CD4-positive, alpha-beta T cell (primary cell): ENCODE results near the gene RNF44. TPM values are rescaled to one million over a fixed set of nuclear protein-coding genes. Genes with fewer than 3 reads are reported as not detected.

ENCODE experiments used
- ATAC-seq: fragments of 200-7000 bp; cut with Tn5 transposase; one replicate; pipeline ENCODE4 v1.10.0; 2022; ENCODE audit warnings: mild to moderate bottlenecking; ENCODE audit not compliant: poor library complexity
- CTCF ChIA-PET: fragments of 350-600 bp; sonication (Branson Sonifier 250); formaldehyde crosslinking; loops from one replicate; lab custom pipeline; 2021; ENCODE audit warnings: antibody characterized with exemption, inconsistent platforms; lab: Charles Lee
- POLR2A ChIA-PET: fragments of 350-600 bp; sonication (Branson Sonifier 250); formaldehyde crosslinking; loops from one replicate; lab custom pipeline; 2021; ENCODE audit warnings: antibody characterized with exemption, inconsistent platforms; lab: Charles Lee
- DNase-seq, 14 experiments: peaks; one replicate each; pipeline ENCODE4 v3.0.0-alpha.2; 2013 to 2020; ENCODE audit warnings: mixed read lengths in 2 of 14
- H3K27ac ChIP-seq, 2 donors: one replicate each; pipeline versions ENCODE4 v1.5.1 to v1.7.0; 2013; ENCODE audit warnings: low read length in 2 of 2, low read depth in 1 of 2, mild to moderate bottlenecking in 1 of 2
- H3K27me3 ChIP-seq, 2 experiments: 1 replicate in 1 of 2; 2 replicates in 1 of 2; pipeline versions ENCODE4 v1.6.1 to v1.7.0; 2013; ENCODE audit warnings: low read length in 2 of 2, control low read depth in 1 of 2, mild to moderate bottlenecking in 1 of 2, moderate library complexity in 1 of 2; ENCODE audit not compliant: insufficient read depth in 2 of 2, control insufficient read depth in 1 of 2
- H3K36me3 ChIP-seq: one replicate; pipeline ENCODE4 v1.6.1; 2013; ENCODE audit warnings: low read length, control low read depth; ENCODE audit not compliant: insufficient read depth
- H3K4me1 ChIP-seq: one replicate; pipeline ENCODE4 v1.6.1; 2013; ENCODE audit warnings: low read length, control low read depth; ENCODE audit not compliant: insufficient read depth
- H3K4me3 ChIP-seq: one replicate; pipeline ENCODE4 v1.5.1; 2013; ENCODE audit warnings: mild to moderate bottlenecking, low read length, moderate library complexity
- H3K9me3 ChIP-seq, 2 experiments: 1 replicate in 1 of 2; 2 replicates in 1 of 2; pipeline versions ENCODE4 v1.6.1 to v1.7.0; 2013; ENCODE audit warnings: low read length in 2 of 2, mild to moderate bottlenecking in 2 of 2, control low read depth in 1 of 2, moderate library complexity in 1 of 2; ENCODE audit not compliant: control insufficient read depth in 1 of 2, insufficient read depth in 1 of 2
- H3K27ac Mint-ChIP-seq: one replicate; pipeline ENCODE4 v1.8.0; 2020; ENCODE audit warnings: mixed read lengths
- H3K27me3 Mint-ChIP-seq: one replicate; pipeline ENCODE4 v1.8.0; 2021; ENCODE audit warnings: mixed read lengths
- H3K36me3 Mint-ChIP-seq: one replicate; pipeline ENCODE4 v1.8.0; 2021; ENCODE audit warnings: low read depth, mixed read lengths
- H3K4me1 Mint-ChIP-seq: one replicate; pipeline ENCODE4 v1.8.0; 2021; ENCODE audit warnings: low read depth, mixed read lengths
- H3K4me3 Mint-ChIP-seq: one replicate; pipeline ENCODE4 v1.8.0; 2020; ENCODE audit warnings: mild to moderate bottlenecking, mixed read lengths
- H3K9me3 Mint-ChIP-seq: one replicate; pipeline ENCODE4 v1.8.0; 2020; ENCODE audit warnings: mixed read lengths
- CTCF ChIP-seq: fragments of 200-600 bp; IDR thresholded peaks from one replicate; pipeline ENCODE4 v1.8.0; 2022; ENCODE audit warnings: antibody characterized with exemption, mild to moderate bottlenecking
- intact Hi-C, 2 experiments: fragments of 100-400 bp; cut with DNase I in 1 of 2; cut with micrococcal nuclease in 1 of 2; formaldehyde crosslinking; loops; one replicate each; pipeline versions ENCODE4 v1.15.1 to v1.9.0; 2023 to 2025; cut with DNase I, micrococcal nuclease
- total RNA-seq, 174 experiments: library from RNA in 2 of 174; stranded (reverse) in 2 of 174; gene quantifications; one replicate each; pipeline ENCODE4 v1.2.3 and lab custom pipeline; 2021 to 2026

The RNF44 gene
- total RNA-seq, 2 experiments from 2014 or later = 208 to 217 TPM

DNA sequence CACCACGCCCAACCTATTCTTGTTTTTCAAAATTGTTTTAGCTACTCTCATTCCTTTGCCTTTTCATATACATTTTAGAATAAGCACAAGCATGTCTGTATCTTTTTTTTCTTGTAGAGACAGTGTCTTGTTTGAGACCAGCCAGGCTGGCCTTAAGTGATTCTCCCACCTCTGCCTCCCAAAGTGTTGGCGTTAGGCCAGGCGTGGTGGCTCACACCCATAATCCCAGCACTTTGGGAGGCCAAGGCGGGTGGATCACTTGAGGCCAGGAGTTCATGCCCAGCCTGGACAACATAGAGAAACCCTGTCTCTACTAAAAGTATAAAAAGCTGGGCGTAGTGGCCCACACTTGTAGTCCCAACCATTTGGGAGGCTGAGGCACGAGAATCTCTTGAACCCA lies 13.1 kb downstream of the RNF44 start:
- H3K4me1 Mint-ChIP-seq = peaks cover 41% of the 10 kb centered on the region

GRCh38 chr5:176521699-176522263 lies 15.4 kb downstream of the RNF44 start:
- Mint-ChIP-seq H3K9me3 (no peaks in the 10 kb centered on the region), H3K4me1 (peaks cover 38% of the 10 kb centered on the region), H3K4me3 (no peak overlapping the region), H3K27ac (no peak overlapping the region), H3K27me3 (no peaks in the 10 kb centered on the region), H3K36me3 (peaks cover 10% of the 10 kb centered on the region)
- DNase-seq (no peak), ATAC-seq (no peak)
- no peaks in the 10 kb centered on the region for H3K27me3 ChIP-seq
- POLR2A ChIA-PET = interaction anchor here (1.2 to 1.9 kb wide), 3 partner anchors 9 to 36 kb away, joined by 3 to 6 read pairs (median 3); no protein-coding TSS in a partner anchor
- no peak for TF ChIP-seq CTCF
- peaks cover 2% of the 10 kb centered on the region for H3K36me3 ChIP-seq
- H3K4me1 ChIP-seq = peaks cover 4% of the 10 kb centered on the region
- intact Hi-C loops = no loop called here
- H3K9me3 ChIP-seq = no peaks in the 10 kb centered on the region
- CTCF ChIA-PET = interaction anchor here (0.7 kb wide), 1 partner anchor 105 kb away, joined by 3 read pairs; no protein-coding TSS in a partner anchor
- H3K4me3 ChIP-seq = no peak overlapping the region
- no peak overlapping the region for H3K27ac ChIP-seq

More for the DNA sequence above, 13.1 kb downstream of the RNF44 start:
- intact Hi-C loops = no loop called here
- Mint-ChIP-seq H3K27ac (no peak overlapping the region), H3K27me3 (no peaks in the 10 kb centered on the region), H3K4me3 (no peak overlapping the region), H3K36me3 (peaks cover 31% of the 10 kb centered on the region), H3K9me3 (no peaks in the 10 kb centered on the region)
- peaks cover 11% of the 10 kb centered on the region for H3K4me1 ChIP-seq
- no peak overlapping the region for H3K4me3 ChIP-seq
- H3K27me3 ChIP-seq = no peaks in the 10 kb centered on the region
- no peak overlapping the region for H3K27ac ChIP-seq
- H3K36me3 ChIP-seq = peaks cover 25% of the 10 kb centered on the region
- CTCF ChIA-PET = no interaction called here
- ATAC-seq (no peak), DNase-seq (no peak)
- POLR2A ChIA-PET = interaction anchor here (1.4 to 6.9 kb wide), 4 partner anchors 9 to 18 kb away, joined by 4 to 78 read pairs (median 10); partner anchors contain the start of gene RNF44
- no peak for TF ChIP-seq CTCF
- no peaks in the 10 kb centered on the region for H3K9me3 ChIP-seq

- Mint-ChIP-seq H3K4me1 (peaks cover 36% of the 10 kb centered on the region), H3K4me3 (no peak overlapping the region), H3K9me3 (no peaks in the 10 kb centered on the region), H3K27ac (no peak overlapping the region), H3K27me3 (no peaks in the 10 kb centered on the region), H3K36me3 (peaks cover 7% of the 10 kb centered on the region)
- ATAC-seq = no peak
- no peaks in the 10 kb centered on the region for H3K9me3 ChIP-seq
- H3K4me1 ChIP-seq = peaks cover 4% of the 10 kb centered on the region
- no peak overlapping the region for H3K27ac ChIP-seq
- no peaks in the 10 kb centered on the region for H3K36me3 ChIP-seq
- POLR2A ChIA-PET = interaction anchor here (1.3 kb wide), 1 partner anchor 9 kb away, joined by 3 read pairs; no protein-coding TSS in a partner anchor
- intact Hi-C loops = no loop called here
- CTCF ChIA-PET = interaction anchor here (0.7 kb wide), 1 partner anchor 105 kb away, joined by 3 read pairs; no protein-coding TSS in a partner anchor
- H3K4me3 ChIP-seq = no peak overlapping the region
- no peaks in the 10 kb centered on the region for H3K27me3 ChIP-seq
- no peak for TF ChIP-seq CTCF
- no peak for DNase-seq
Observed at GRCh38 chr5:176521286-176521685, 15.9 kb downstream of the RNF44 start.
